Kidney (tissue), 14 donors: Measurements from ENCODE around the gene AMPD3. TPM values are rescaled to one million over a fixed set of nuclear protein-coding genes. Genes with fewer than 3 reads are reported as not detected.

ENCODE experiments used
- DNase-seq, 5 donors: peaks; one replicate each; pipeline ENCODE4 v3.0.0-alpha.2; 2013 to 2020
- FAIRE-seq: peaks from 2 replicates; lab custom pipeline; 2012; peaks lifted over from hg19 to GRCh38; lab: Jason Lieb, UNC
- H3K27ac ChIP-seq, 2 donors: one replicate each; pipeline ENCODE4 v1.7.0; 2013; ENCODE audit warnings: low read depth in 2 of 2, low read length in 2 of 2, inconsistent platforms in 1 of 2
- H3K27me3 ChIP-seq: one replicate; pipeline ENCODE4 v1.7.1; 2013; ENCODE audit warnings: low read length, inconsistent platforms; ENCODE audit not compliant: control insufficient read depth, insufficient read depth
- H3K36me3 ChIP-seq, 3 donors: one replicate each; pipeline versions ENCODE4 v1.7.0 to v1.7.1; 2013; ENCODE audit warnings: low read length in 3 of 3, control low read depth in 1 of 3, inconsistent platforms in 1 of 3; ENCODE audit not compliant: insufficient read depth in 3 of 3, control insufficient read depth in 2 of 3
- H3K4me1 ChIP-seq, 3 donors: one replicate each; pipeline versions ENCODE4 v1.7.0 to v1.7.1; 2013; ENCODE audit warnings: low read length in 3 of 3, inconsistent platforms in 1 of 3, low read depth in 1 of 3; ENCODE audit not compliant: control insufficient read depth in 2 of 3, insufficient read depth in 2 of 3
- H3K4me3 ChIP-seq, 3 donors: one replicate each; pipeline versions ENCODE4 v1.7.0 to v1.8.1; 2013; ENCODE audit warnings: low read length in 3 of 3, control low read depth in 1 of 3, inconsistent platforms in 1 of 3
- H3K9ac ChIP-seq, 3 donors: one replicate each; pipeline versions ENCODE4 v1.7.0 to v1.7.1; 2013; ENCODE audit warnings: low read length in 3 of 3, control low read depth in 1 of 3, inconsistent platforms in 1 of 3
- H3K9me3 ChIP-seq, 3 donors: one replicate each; pipeline versions ENCODE4 v1.7.0 to v1.7.1; 2013; ENCODE audit warnings: low read length in 3 of 3, control low read depth in 1 of 3, inconsistent platforms in 1 of 3; ENCODE audit not compliant: control insufficient read depth in 2 of 3, insufficient read depth in 1 of 3
- CTCF ChIP-seq: IDR thresholded peaks from 3 replicates; pipeline ENCODE4 v1.5.1; 2012; ENCODE audit warnings: mild to moderate bottlenecking, moderate library complexity, borderline replicate concordance; ENCODE audit not compliant: insufficient read depth; ENCODE audit errors: extremely low read depth
- intact Hi-C: fragments of 100-400 bp; cut with DNase I; formaldehyde crosslinking; loops from one replicate; pipeline ENCODE4 v1.11.1; 2022
- polyA plus RNA-seq: library from polyadenylated mRNA; stranded (reverse); fragments of 350-450 nt; fragmentation: Illumina TruSeq; extraction: RNeasy Lipid Tissue Mini Kit (QIAGEN cat#74804); gene quantifications from one replicate; pipeline ENCODE4 v1.2.3, GENCODE V29; 2014; ENCODE audit warnings: low read depth, low replicate concordance; ENCODE audit not compliant: insufficient read depth
- total RNA-seq: library from RNA; stranded (reverse); fragmentation: NEBNext Ultra II Directional; extraction: Animal tissue kit (Norgen Biotek cat#: 25700); gene quantifications from one replicate; pipeline ENCODE4 v1.2.1, GENCODE V29; 2021
- donor health status: control.
- donor health status: control.
- donor health status: control.
- donor health status: control.
- donor health status: control.
- donor health status: DM: yes; HTN: yes; CAD: no.
- donor health status: Normal renal cell carcinoma (clear cell type).

AMPD3 gene
- total and polyA plus RNA-seq, 2 donors from 2014 or later: 8.4 to 16.5 TPM

- no peak for DNase-seq
- no peak overlapping the region for H3K4me3 ChIP-seq
- no peaks in the 10 kb centered on the region for H3K27me3 ChIP-seq
- intact Hi-C loops: no loop called here
- TF ChIP-seq CTCF: no peak
- no peak overlapping the region for H3K27ac ChIP-seq
- H3K4me1 ChIP-seq: no peaks in the 10 kb centered on the region
- H3K9me3 ChIP-seq: no peaks in the 10 kb centered on the region
- FAIRE-seq: no peak
- no peaks in the 10 kb centered on the region for H3K36me3 ChIP-seq
- H3K9ac ChIP-seq: no peak overlapping the region
Observed at GRCh38 chr11:10426475-10426874, 28.6 kb upstream of the AMPD3 start.

- FAIRE-seq (no peak), DNase-seq (no peak)
- intact Hi-C loops: no loop called here
- no peaks in the 10 kb centered on the region for H3K9me3 ChIP-seq
- no peak overlapping the region for H3K27ac ChIP-seq
- no peaks in the 10 kb centered on the region for H3K36me3 ChIP-seq
- H3K9ac ChIP-seq: no peak overlapping the region
- H3K27me3 ChIP-seq: no peaks in the 10 kb centered on the region
- H3K4me1 ChIP-seq: no peaks in the 10 kb centered on the region
- no peak overlapping the region for H3K4me3 ChIP-seq
- TF ChIP-seq CTCF: no peak
Observed at GRCh38 chr11:10428453-10428852, 26.6 kb upstream of the AMPD3 start.

- Histone ChIP-seq H3K36me3 (no peaks in the 10 kb centered on the region), H3K4me1 (no peaks in the 10 kb centered on the region), H3K9ac (no peak overlapping the region), H3K9me3 (no peaks in the 10 kb centered on the region), H3K4me3 (no peak overlapping the region), H3K27ac (no peak overlapping the region), H3K27me3 (no peaks in the 10 kb centered on the region)
- DNase-seq (no peak), FAIRE-seq (no peak)
- TF ChIP-seq CTCF: no peak
- intact Hi-C loops: no loop called here
Observed at GRCh38 chr11:10429526-10429925, 25.5 kb upstream of the AMPD3 start.

- FAIRE-seq (no peak), DNase-seq (no peak)
- Histone ChIP-seq H3K36me3 (no peaks in the 10 kb centered on the region), H3K4me3 (no peak overlapping the region), H3K9me3 (peaks cover 0 to 3% (median 0%) of the 10 kb centered on the region in 3 donors), H3K27ac (no peak overlapping the region), H3K9ac (no peak overlapping the region), H3K27me3 (no peaks in the 10 kb centered on the region), H3K4me1 (no peaks in the 10 kb centered on the region)
- intact Hi-C loops: no loop called here
- no peak for TF ChIP-seq CTCF
Observed at GRCh38 chr11:10432493-10432892, 22.6 kb upstream of the AMPD3 start.
